Stimulated activated CD8-positive, alpha-beta memory T cell treated with anti-CD3 and anti-CD28 coated beads, Interleukin-15, amount 100 ng/mL, for 24 hours (primary cell): ENCODE measurements around the gene MBP.

ENCODE experiments used
- DNase-seq: peaks from one replicate; pipeline ENCODE4 v3.0.0-alpha.2; 2020; ENCODE audit warnings: low read depth

MBP gene

GRCh38 chr18:77133835-77134496 is 1.4 kb upstream of the MBP start:
- DNase-seq = no peak

DNA sequence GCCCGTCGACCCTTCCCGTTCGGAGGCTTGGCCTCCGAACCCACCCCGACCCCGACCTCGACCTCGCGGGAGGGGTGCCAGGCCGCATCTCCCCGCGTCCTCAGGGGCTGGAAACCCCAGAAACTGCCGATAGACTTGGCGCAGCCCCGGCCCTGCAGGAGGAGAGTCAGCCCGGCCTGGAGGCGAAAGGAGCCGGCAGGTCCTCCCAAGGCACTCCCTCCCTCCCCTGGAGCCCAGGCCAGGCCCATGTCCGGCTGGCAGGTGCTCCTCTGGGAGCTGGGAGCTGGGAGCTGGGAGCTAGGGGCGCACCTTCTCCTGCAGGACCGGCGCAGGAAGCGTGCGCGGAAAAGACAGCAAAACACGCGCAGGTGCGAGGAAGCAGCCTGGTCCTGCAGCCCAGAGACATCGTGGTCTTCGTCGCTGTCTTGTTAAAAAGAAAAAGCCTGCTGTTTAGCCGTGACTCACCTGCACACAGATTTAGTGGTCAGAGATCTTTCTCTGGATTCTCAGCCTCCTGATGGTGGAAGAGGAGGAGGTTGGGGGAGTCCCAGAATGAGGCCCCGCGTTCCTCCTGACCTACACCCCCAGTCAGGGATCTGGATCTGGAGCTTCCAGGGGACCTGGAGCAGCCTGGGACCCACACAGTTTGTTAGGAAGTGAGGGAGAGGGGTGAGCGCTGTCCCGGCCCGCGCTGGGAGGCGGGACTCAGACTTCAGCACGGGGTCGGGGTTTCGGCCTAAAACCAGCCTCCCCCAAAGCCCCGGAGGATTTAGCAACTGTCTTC is 660 bp upstream of the MBP start:
- no peak for DNase-seq

GRCh38 chr18:77131652-77132368 is 773 bp downstream of the MBP start:
- DNase-seq = no peak

DNA sequence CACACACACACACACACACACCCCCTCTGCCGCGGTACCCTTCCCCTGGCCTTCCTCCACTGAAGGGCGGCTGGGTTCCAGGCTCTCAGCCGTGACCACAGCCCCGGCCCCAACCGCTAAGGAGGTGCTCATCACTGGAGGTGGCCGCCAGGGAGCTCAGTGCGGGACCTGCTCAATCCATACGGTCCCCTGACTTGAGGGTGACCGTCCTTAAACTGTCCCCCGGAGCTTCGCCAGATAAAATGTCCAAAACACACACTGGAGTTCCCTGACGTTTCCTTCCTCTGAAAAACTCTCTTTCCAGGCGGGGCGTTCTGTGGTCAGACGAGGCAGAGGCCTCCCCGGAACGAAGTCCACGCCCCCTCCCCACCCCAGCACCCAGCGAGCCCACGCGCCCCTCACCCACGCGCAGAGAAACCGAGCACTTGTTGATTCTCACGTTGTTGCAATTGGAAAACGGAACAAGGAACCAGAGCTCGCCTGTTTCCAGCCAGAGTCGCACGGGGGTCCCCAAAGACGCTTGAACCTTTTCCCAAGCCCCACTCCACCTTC is 1.4 kb downstream of the MBP start:
- no peak for DNase-seq

GRCh38 chr18:77130229-77131099 is 2.1 kb downstream of the MBP start:
- DNase-seq = no peak

GRCh38 chr18:77129150-77129551 is 3.4 kb downstream of the MBP start:
- no peak for DNase-seq

DNA sequence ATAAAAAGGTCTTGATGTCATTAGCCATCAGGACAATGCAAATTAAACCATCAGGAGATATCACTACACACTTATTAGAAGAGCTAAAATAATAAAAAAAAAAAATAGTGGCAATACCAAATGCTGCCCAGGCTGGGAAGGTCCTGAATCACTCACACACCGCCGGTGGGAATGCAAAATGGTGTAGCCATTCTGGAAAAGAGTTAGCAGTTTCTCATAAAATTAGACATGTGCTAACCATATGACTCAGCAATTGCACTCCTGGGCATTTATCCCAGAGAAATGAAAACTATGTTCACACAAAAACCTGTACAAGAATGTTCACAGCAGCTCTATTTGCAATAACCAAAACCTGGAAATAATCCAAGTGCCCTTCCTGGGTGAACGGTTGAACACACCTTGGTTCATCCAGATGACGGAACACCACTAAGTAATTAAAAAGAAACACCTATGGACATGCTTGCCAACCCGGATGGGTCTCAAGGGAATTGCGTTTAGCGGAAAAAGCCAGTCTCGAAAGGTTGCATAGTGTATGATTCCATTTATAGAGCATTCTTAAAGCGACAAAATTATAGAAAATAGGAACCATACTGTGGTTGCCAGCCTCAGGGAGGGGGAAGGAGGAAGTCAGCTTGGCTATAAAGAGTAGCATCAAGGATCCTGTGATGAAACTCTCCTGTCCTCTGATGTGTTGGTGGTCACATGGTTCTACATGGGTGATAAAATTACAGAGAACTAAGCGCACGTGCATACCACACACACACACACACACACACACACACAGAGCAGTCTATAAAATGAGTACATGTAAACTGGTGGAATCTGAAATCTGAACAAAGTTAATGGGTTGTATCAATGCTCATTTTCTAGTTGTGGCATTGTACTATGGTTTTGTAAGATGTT is 4.6 kb downstream of the MBP start:
- no peak for DNase-seq

- no peak for DNase-seq
These were observed 8.1 kb downstream of the MBP start for GRCh38 chr18:77124452-77124922.

DNA sequence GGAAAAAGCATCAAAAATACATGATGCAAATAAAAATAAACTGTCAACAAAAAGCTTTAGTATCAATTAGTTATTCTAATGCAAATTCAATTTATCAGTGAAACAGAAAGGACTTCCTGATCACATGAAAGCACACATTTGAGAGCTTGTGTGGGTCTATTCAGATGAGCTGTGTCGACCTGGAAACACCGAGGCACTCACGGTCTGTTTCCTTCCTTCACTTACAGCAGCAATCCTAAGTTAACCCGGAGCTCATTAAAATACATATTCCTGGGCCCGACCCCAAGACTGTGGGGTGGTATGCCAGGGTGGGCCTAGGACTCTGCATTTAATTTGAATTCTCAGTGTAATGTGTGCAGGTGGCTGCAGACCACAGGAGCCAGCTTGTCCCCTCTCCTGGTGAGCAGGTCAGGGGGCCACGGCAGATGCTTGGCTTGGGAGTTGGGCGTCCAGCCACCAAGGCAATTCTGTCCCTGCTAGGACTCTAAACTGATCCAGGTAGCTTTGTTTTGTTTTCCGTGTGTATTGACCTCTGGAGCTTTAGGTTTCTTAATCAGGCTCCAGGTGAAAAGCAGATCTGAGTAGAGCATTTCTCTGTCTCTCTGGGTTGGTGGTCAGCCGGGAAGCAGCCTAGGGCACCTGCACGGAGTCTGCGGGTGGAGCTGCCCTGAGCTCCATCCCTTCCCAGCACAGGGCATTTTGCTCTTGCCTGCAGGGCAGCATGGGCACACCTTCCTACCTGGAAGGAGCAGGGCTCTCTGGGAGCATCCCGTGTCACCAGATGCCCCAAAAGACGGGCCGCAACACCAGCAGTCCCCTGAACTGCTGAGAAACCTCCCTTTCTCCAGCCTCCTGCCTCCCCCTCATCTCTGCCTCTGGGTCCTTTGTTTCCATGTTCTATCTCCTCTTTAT is 9.0 kb downstream of the MBP start:
- DNase-seq = no peak

- no peak for DNase-seq
These were observed 11.1 kb downstream of the MBP start for GRCh38 chr18:77121523-77121922.

DNA sequence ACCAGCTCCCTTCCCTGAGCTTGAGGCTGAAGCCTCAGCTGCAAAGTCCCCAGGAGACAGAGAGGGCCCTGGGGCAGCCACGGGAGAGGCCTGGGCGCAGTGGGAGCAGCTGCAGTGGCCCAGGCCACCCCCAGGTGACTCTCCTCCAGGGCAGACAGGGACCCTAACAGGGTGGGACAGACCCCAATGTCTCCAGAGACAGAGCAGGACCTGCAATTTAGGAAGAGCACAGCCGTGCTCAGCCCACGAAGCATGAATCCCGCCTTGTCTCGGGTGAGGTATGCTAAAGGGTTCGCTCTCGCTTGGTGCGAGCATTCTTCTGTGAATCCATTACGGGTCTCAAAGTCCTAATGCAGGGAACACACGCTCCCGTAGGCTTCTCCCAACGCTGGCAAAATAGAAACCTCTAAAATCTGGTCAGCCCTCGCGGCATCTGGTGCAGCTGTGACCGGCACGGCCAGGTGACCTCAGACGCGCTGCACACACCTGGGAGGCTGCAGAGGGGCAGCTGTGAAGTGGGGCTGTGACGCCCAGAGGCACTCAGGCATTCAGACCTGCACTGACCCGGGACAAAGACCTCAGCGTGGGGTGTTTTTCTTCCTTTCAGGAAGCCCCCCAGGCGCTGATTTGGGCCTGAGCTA is 12.6 kb downstream of the MBP start:
- no peak for DNase-seq

GRCh38 chr18:77119101-77119850 is 13.3 kb downstream of the MBP start:
- DNase-seq = no peak

- DNase-seq = no peak
These were observed 14.1 kb downstream of the MBP start for GRCh38 chr18:77118256-77119090.

DNA sequence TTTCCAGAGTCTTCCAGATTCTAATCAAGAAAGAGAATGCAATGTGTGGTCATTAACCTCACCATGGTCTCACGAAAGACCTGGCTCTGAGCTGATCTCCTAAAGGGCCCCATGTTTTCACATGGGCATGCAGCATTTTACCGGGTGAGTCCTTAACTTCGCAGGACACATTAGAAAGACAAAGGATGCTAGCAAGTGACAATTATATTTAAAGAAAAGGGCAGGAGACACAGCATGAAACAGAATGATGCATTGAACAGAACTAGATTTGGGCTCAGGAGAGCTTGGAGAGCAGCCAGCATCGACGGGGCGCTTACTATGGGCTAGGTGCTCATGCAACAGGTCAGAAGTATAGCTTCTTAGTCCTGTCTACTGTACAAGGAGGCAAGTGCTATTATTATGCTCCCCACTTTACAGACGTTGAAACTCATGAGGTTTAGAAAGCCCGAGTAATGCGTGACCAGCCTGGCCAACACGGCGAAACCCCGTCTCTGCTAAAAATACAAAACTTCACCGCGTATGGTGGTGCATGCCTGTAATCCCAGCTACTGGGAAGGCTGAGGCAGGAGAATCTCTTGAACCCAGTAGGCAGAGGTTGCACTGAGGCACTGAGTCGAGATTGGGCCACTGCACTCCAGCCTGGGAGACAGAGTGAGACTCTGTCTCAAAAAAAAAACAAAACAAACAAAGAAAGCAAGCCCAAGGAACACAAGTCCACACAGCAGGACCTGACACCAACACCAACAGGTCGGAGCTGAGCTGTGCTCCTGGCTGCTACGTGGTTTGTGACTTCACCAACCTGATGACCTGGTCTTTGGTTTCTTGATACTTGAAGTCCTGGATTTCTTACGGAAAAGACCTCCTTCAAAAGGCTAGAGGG is 16.1 kb downstream of the MBP start:
- DNase-seq = no peak

DNA sequence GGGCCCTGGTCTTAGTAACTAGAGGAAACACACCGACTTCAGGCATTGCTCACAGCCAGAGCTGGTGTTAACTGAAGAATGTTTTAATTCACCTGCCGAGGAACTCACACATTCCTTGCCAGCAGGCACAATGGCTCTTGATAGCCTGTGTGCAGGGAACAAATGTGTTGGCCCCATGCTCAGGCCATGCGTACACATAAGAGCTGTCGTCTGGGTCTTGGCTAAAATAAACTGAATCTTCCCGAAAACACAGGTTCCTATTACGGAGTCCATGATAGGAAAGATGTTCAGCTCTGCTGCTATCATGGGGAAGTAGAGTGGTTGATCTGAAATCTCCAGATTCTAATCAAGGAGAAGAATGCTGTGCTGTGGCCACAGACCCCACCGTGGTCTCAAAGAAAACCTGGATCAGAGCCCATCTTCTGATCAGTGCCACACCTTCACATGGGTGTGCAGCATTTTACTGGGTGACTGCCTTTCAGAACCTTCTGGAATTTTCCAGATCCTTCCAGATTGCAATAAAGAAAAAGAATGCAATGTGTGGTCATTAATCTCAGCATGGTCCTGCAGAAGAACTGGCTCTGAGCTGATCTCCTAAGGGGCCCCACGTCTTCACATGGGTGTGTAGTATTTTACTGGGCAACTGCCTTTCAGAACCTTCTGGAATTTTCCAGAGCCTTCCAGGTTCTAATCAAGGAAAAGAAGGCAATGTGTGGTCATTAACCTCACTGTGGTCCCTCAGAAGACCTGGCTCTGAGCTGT is 17.2 kb downstream of the MBP start:
- DNase-seq = no peak
